ENCODE data around the gene PKD1.
"Not testable (repeated sequence)": the region's sequence is repeated elsewhere in the genome, so short reads cannot be mapped to it uniquely, and the experiment has no call there.

PKD1 gene

GRCh38 chr16:2105291-2105690, 30.4 kb downstream of the PKD1 start:
- H2BK5ac ChIP-seq (ENCODE audit: low read depth, low read length, poor library complexity, severe bottlenecking); H4K8ac ChIP-seq (ENCODE audit: low read length); H3K4ac ChIP-seq (ENCODE audit: low read depth in 1 of 2, low read length in 2 of 2); H3K27me3 ChIP-seq (ENCODE audit: control insufficient read depth in 1 of 2, insufficient read depth in 1 of 2, low read length in 2 of 2); H3K23ac ChIP-seq (ENCODE audit: low read length in 2 of 2); H2AFZ ChIP-seq (ENCODE audit: low read depth, low read length); H2BK120ac ChIP-seq (ENCODE audit: low read depth, low read length); H2BK12ac ChIP-seq (ENCODE audit: low read length in 2 of 2); H3K9ac ChIP-seq (ENCODE audit: low read length); H3K9me3 ChIP-seq (ENCODE audit: control insufficient read depth, low read length); H2BK15ac ChIP-seq (ENCODE audit: low read depth, poor library complexity, severe bottlenecking); H2AK5ac ChIP-seq (ENCODE audit: low read length, severe bottlenecking); H3K27ac ChIP-seq (ENCODE audit: low read length, poor library complexity, severe bottlenecking); H3K18ac ChIP-seq (ENCODE audit: low read depth in 1 of 2, low read length in 2 of 2); H3K14ac ChIP-seq (ENCODE audit: low read length in 2 of 2); H3K4me3 ChIP-seq (ENCODE audit: insufficient read depth in 1 of 2, low read depth in 1 of 2, low read length in 2 of 2); H3K4me1 ChIP-seq (ENCODE audit: control insufficient read depth, insufficient read depth, low read depth, low read length); DNase-seq; H4K91ac ChIP-seq (ENCODE audit: low read length); H3K4me2 ChIP-seq (ENCODE audit: low read length, poor library complexity, severe bottlenecking): not testable (repeated sequence)
- peaks cover 11 to 92% of the 10 kb centered on the region in 2 experiments for H3K36me3 ChIP-seq (ENCODE audit: control insufficient read depth in 1 of 2, insufficient read depth in 2 of 2, low read depth in 1 of 2, low read length in 2 of 2)
- WGBS: 94% methylated on average over 21 of the region's 21 CpGs
- H3K79me1 ChIP-seq (replicated peaks; ENCODE audit: low read length, poor library complexity, severe bottlenecking): peaks cover 15% of the 10 kb centered on the region

- not testable (repeated sequence) for H2AFZ ChIP-seq (ENCODE audit: low read depth, low read length); H3K4me1 ChIP-seq (ENCODE audit: control insufficient read depth, insufficient read depth, low read depth, low read length); H2BK15ac ChIP-seq (ENCODE audit: low read depth, poor library complexity, severe bottlenecking); H3K4ac ChIP-seq (ENCODE audit: low read depth in 1 of 2, low read length in 2 of 2); H3K18ac ChIP-seq (ENCODE audit: low read depth in 1 of 2, low read length in 2 of 2); H3K4me3 ChIP-seq (ENCODE audit: insufficient read depth in 1 of 2, low read depth in 1 of 2, low read length in 2 of 2); H3K23ac ChIP-seq (ENCODE audit: low read length in 2 of 2); H2BK120ac ChIP-seq (ENCODE audit: low read depth, low read length); H3K27me3 ChIP-seq (ENCODE audit: control insufficient read depth in 1 of 2, insufficient read depth in 1 of 2, low read length in 2 of 2); H2BK5ac ChIP-seq (ENCODE audit: low read depth, low read length, poor library complexity, severe bottlenecking); H3K9me3 ChIP-seq (ENCODE audit: control insufficient read depth, low read length); H3K14ac ChIP-seq (ENCODE audit: low read length in 2 of 2); H3K27ac ChIP-seq (ENCODE audit: low read length, poor library complexity, severe bottlenecking); H4K8ac ChIP-seq (ENCODE audit: low read length); H3K9ac ChIP-seq (ENCODE audit: low read length); DNase-seq; H2BK12ac ChIP-seq (ENCODE audit: low read length in 2 of 2); H2AK5ac ChIP-seq (ENCODE audit: low read length, severe bottlenecking); H4K91ac ChIP-seq (ENCODE audit: low read length); H3K4me2 ChIP-seq (ENCODE audit: low read length, poor library complexity, severe bottlenecking)
- peaks cover 12% of the 10 kb centered on the region for H3K79me1 ChIP-seq (replicated peaks; ENCODE audit: low read length, poor library complexity, severe bottlenecking)
- peaks cover 12 to 92% of the 10 kb centered on the region in 2 experiments for H3K36me3 ChIP-seq (ENCODE audit: control insufficient read depth in 1 of 2, insufficient read depth in 2 of 2, low read depth in 1 of 2, low read length in 2 of 2)
- WGBS: 100% methylated on average over 5 of the region's 20 CpGs
These were observed 31.2 kb downstream of the PKD1 start for GRCh38 chr16:2104464-2104863.

- H3K9me3 ChIP-seq (ENCODE audit: control insufficient read depth, low read length): no peaks in the 10 kb centered on the region
- no peak overlapping the region for H2BK120ac ChIP-seq (ENCODE audit: low read depth, low read length)
- H4K91ac ChIP-seq (ENCODE audit: low read length): no peak overlapping the region
- no peak overlapping the region for H2BK5ac ChIP-seq (ENCODE audit: low read depth, low read length, poor library complexity, severe bottlenecking)
- peaks cover 6% of the 10 kb centered on the region for H3K79me1 ChIP-seq (replicated peaks; ENCODE audit: low read length, poor library complexity, severe bottlenecking)
- no peak overlapping the region for H3K9ac ChIP-seq (ENCODE audit: low read length)
- H3K4ac ChIP-seq (ENCODE audit: low read depth in 1 of 2, low read length in 2 of 2): no peak overlapping the region
- H3K27ac ChIP-seq (ENCODE audit: low read length, poor library complexity, severe bottlenecking): no peak overlapping the region
- H2AFZ ChIP-seq (ENCODE audit: low read depth, low read length): no peak overlapping the region
- DNase-seq: no peak
- peaks cover 11% of the 10 kb centered on the region for H3K4me1 ChIP-seq (ENCODE audit: control insufficient read depth, insufficient read depth, low read depth, low read length)
- H3K4me2 ChIP-seq (ENCODE audit: low read length, poor library complexity, severe bottlenecking): no peak overlapping the region
- H2BK12ac ChIP-seq (ENCODE audit: low read length in 2 of 2): no peak overlapping the region
- WGBS: 97% methylated on average over 19 of the region's 19 CpGs
- H3K14ac ChIP-seq (ENCODE audit: low read length in 2 of 2): no peak overlapping the region
- H2BK15ac ChIP-seq (ENCODE audit: low read depth, poor library complexity, severe bottlenecking): no peak overlapping the region
- H3K18ac ChIP-seq (ENCODE audit: low read depth in 1 of 2, low read length in 2 of 2): no peak overlapping the region
- H3K4me3 ChIP-seq (ENCODE audit: insufficient read depth in 1 of 2, low read depth in 1 of 2, low read length in 2 of 2): no peak overlapping the region
- no peak overlapping the region for H4K8ac ChIP-seq (ENCODE audit: low read length)
- no peaks in the 10 kb centered on the region for H3K27me3 ChIP-seq (ENCODE audit: control insufficient read depth in 1 of 2, insufficient read depth in 1 of 2, low read length in 2 of 2)
- H3K23ac ChIP-seq (ENCODE audit: low read length in 2 of 2): no peak overlapping the region
- H2AK5ac ChIP-seq (ENCODE audit: low read length, severe bottlenecking): no peak overlapping the region
- peaks cover 18 to 82% of the 10 kb centered on the region in 2 experiments for H3K36me3 ChIP-seq (ENCODE audit: control insufficient read depth in 1 of 2, insufficient read depth in 2 of 2, low read depth in 1 of 2, low read length in 2 of 2)
These were observed 33.2 kb downstream of the PKD1 start for GRCh38 chr16:2102471-2102870.

GRCh38 chr16:2101581-2101980, 34.1 kb downstream of the PKD1 start:
- not testable (repeated sequence) for H2BK120ac ChIP-seq (ENCODE audit: low read depth, low read length); H3K27ac ChIP-seq (ENCODE audit: low read length, poor library complexity, severe bottlenecking); H2BK5ac ChIP-seq (ENCODE audit: low read depth, low read length, poor library complexity, severe bottlenecking); H3K4ac ChIP-seq (ENCODE audit: low read depth in 1 of 2, low read length in 2 of 2); DNase-seq; H3K4me3 ChIP-seq (ENCODE audit: insufficient read depth in 1 of 2, low read depth in 1 of 2, low read length in 2 of 2); H2BK15ac ChIP-seq (ENCODE audit: low read depth, poor library complexity, severe bottlenecking); H3K14ac ChIP-seq (ENCODE audit: low read length in 2 of 2); H3K79me1 ChIP-seq (replicated peaks; ENCODE audit: low read length, poor library complexity, severe bottlenecking); H3K23ac ChIP-seq (ENCODE audit: low read length in 2 of 2); H4K91ac ChIP-seq (ENCODE audit: low read length); H3K27me3 ChIP-seq (ENCODE audit: control insufficient read depth in 1 of 2, insufficient read depth in 1 of 2, low read length in 2 of 2); H2AFZ ChIP-seq (ENCODE audit: low read depth, low read length); H2BK12ac ChIP-seq (ENCODE audit: low read length in 2 of 2); H3K4me2 ChIP-seq (ENCODE audit: low read length, poor library complexity, severe bottlenecking); H3K18ac ChIP-seq (ENCODE audit: low read depth in 1 of 2, low read length in 2 of 2); H3K9ac ChIP-seq (ENCODE audit: low read length); H3K9me3 ChIP-seq (ENCODE audit: control insufficient read depth, low read length); H2AK5ac ChIP-seq (ENCODE audit: low read length, severe bottlenecking); H4K8ac ChIP-seq (ENCODE audit: low read length)
- Histone ChIP-seq H3K4me1 (ENCODE audit: control insufficient read depth, insufficient read depth, low read depth, low read length) (peaks cover 15% of the 10 kb centered on the region), H3K36me3 (ENCODE audit: control insufficient read depth in 1 of 2, insufficient read depth in 2 of 2, low read depth in 1 of 2, low read length in 2 of 2) (peaks cover 26 to 84% of the 10 kb centered on the region in 2 experiments)
- WGBS: 95% methylated on average over 6 of the region's 16 CpGs

Measured in mesenchymal stem cell (in vitro differentiated cells and primary cell).